GM23338 (cell line): ENCODE data around the gene ATP5PB. TPM values are rescaled to one million over a fixed set of nuclear protein-coding genes. Genes with fewer than 3 reads are reported as not detected.

Experiments
- ATAC-seq: fragments of 200-7000 bp; cut with Tn5 transposase; 3 replicates; pipeline ENCODE4 v1.9.1; 2020
- DNase-seq: peaks from one replicate; pipeline ENCODE4 v3.0.0-alpha.2; 2015; ENCODE audit warnings: low spot score
- H2AFZ ChIP-seq: fragments of 200-600 bp; sonication (generic); 2 replicates; pipeline ENCODE4 v1.8.0; 2016; ENCODE audit warnings: antibody characterized with exemption, mild to moderate bottlenecking, moderate library complexity
- H3F3A ChIP-seq: fragments of 200-600 bp; sonication (generic); replicated peaks from 2 replicates; pipeline ENCODE4 v1.8.0; 2017; ENCODE audit warnings: antibody characterized with exemption, mixed run types, low read depth
- H3K27ac ChIP-seq: fragments of 200-600 bp; sonication (generic); 2 replicates; pipeline ENCODE4 v1.6.1; 2016; ENCODE audit warnings: low read depth
- H3K27me3 ChIP-seq: fragments of 200-600 bp; sonication (generic); 2 replicates; pipeline ENCODE4 v1.8.0; 2016; ENCODE audit warnings: mild to moderate bottlenecking, mixed run types, moderate library complexity; ENCODE audit not compliant: insufficient read depth
- H3K36me3 ChIP-seq: fragments of 200-600 bp; sonication (generic); 2 replicates; pipeline ENCODE4 v1.8.0; 2016; ENCODE audit warnings: mild to moderate bottlenecking; ENCODE audit not compliant: insufficient read depth
- H3K4me1 ChIP-seq: fragments of 200-600 bp; sonication (generic); 2 replicates; pipeline ENCODE4 v1.8.0; 2016; ENCODE audit warnings: mild to moderate bottlenecking, moderate library complexity; ENCODE audit not compliant: insufficient read depth
- H3K4me2 ChIP-seq: fragments of 200-600 bp; sonication (generic); 2 replicates; pipeline ENCODE4 v1.7.1; 2017; ENCODE audit warnings: mixed run types
- H3K4me3 ChIP-seq: fragments of 200-600 bp; sonication (generic); 2 replicates; pipeline ENCODE4 v1.6.1; 2016; ENCODE audit warnings: mixed run types
- H3K79me2 ChIP-seq: fragments of 200-600 bp; sonication (generic); replicated peaks from 2 replicates; pipeline ENCODE4 v1.8.0; 2017; ENCODE audit warnings: mild to moderate bottlenecking; ENCODE audit not compliant: insufficient read depth
- H3K9me2 ChIP-seq: fragments of 200-600 bp; sonication (generic); 2 replicates; pipeline ENCODE4 v1.8.0; 2017; ENCODE audit not compliant: insufficient read depth
- H4K20me1 ChIP-seq: fragments of 200-600 bp; sonication (generic); replicated peaks from 2 replicates; pipeline ENCODE4 v1.8.0; 2017; ENCODE audit warnings: mild to moderate bottlenecking; ENCODE audit not compliant: insufficient read depth
- H3K27ac Mint-ChIP-seq: 2 replicates; pipeline ENCODE4 v1.8.0; 2020; ENCODE audit warnings: inconsistent platforms, mild to moderate bottlenecking, moderate library complexity, mixed read lengths
- H3K27me3 Mint-ChIP-seq: 3 replicates; pipeline ENCODE4 v1.8.0; 2022; ENCODE audit warnings: low read depth, mild to moderate bottlenecking, moderate library complexity, mixed read lengths, inconsistent platforms; ENCODE audit not compliant: insufficient read depth, poor library complexity
- H3K36me3 Mint-ChIP-seq: 3 replicates; pipeline ENCODE4 v1.8.0; 2021; ENCODE audit warnings: low read depth, mild to moderate bottlenecking, inconsistent platforms, moderate library complexity, mixed read lengths
- H3K4me1 Mint-ChIP-seq: 3 replicates; pipeline ENCODE4 v1.8.0; 2020; ENCODE audit warnings: mild to moderate bottlenecking, inconsistent platforms, mixed read lengths
- H3K4me3 Mint-ChIP-seq: 3 replicates; pipeline ENCODE4 v1.8.0; 2021; ENCODE audit warnings: moderate library complexity, mild to moderate bottlenecking, inconsistent platforms, mixed read lengths
- H3K9me3 Mint-ChIP-seq: 3 replicates; pipeline ENCODE4 v1.8.0; 2020; ENCODE audit warnings: moderate library complexity, mild to moderate bottlenecking, inconsistent platforms, mixed read lengths
- CTCF ChIP-seq, 2 experiments: fragments of 200-600 bp in 1 of 2; sonication (generic) in 1 of 2; conservative IDR thresholded peaks; 2 replicates each; pipeline versions ENCODE4 v1.5.1 to v1.6.1; 2016 to 2017; ENCODE audit warnings: antibody characterized with exemption in 2 of 2, low read depth in 2 of 2, mild to moderate bottlenecking in 2 of 2, moderate library complexity in 1 of 2
- EZH2 ChIP-seq: fragments of 200-600 bp; sonication (generic); IDR thresholded peaks from one replicate; pipeline ENCODE4 v1.8.0; 2017; ENCODE audit warnings: antibody characterized with exemption, mild to moderate bottlenecking, low read depth; ENCODE audit not compliant: unreplicated experiment
- EZH2phosphoT487 ChIP-seq: fragments of 200-600 bp; sonication (generic); IDR thresholded peaks from one replicate; pipeline ENCODE4 v1.8.1; 2018; ENCODE audit warnings: antibody characterized with exemption; ENCODE audit not compliant: unreplicated experiment
- JUNB ChIP-seq: IDR thresholded peaks from one replicate; pipeline ENCODE4 v1.6.1; 2016; ENCODE audit warnings: antibody characterized with exemption; ENCODE audit not compliant: unreplicated experiment
- ZNF114 ChIP-seq: fragments of 250-450 bp; sonication (Bioruptor Pico); IDR thresholded peaks from 2 replicates; pipeline ENCODE4 v1.5.0; 2020; ENCODE audit warnings: mild to moderate bottlenecking, moderate library complexity
- ZNF462 ChIP-seq: fragments of 250-450 bp; sonication (Bioruptor Pico); IDR thresholded peaks from 2 replicates; pipeline ENCODE4 v1.5.0; 2020; ENCODE audit warnings: mild to moderate bottlenecking, moderate library complexity
- polyA plus RNA-seq: library from polyadenylated mRNA; unstranded; fragments of >200 nt; fragmentation: Nextera tagmentation; extraction: Ambion mirVana; gene quantifications from 2 replicates; pipeline ENCODE4 v1.2.1, GENCODE V29; 2016
- total RNA-seq: library from RNA; depleted of rRNA; stranded (reverse); fragments of >200 nt; shearing (Covaris generic); gene quantifications from 2 replicates; pipeline ENCODE4 v1.2.3, GENCODE V29; 2014

Gene ATP5PB
- total and polyA plus RNA-seq, 2 experiments from 2014 or later, result 279 to 300 TPM

- TF ChIP-seq ZNF462 (CRISPR knock-in tag) (no peak), JUNB (no peak), CTCF (conservative IDR thresholded peaks at IDR 0.05; ENCODE audit: low read depth in 2 of 2) (no peak)
These were observed 37.9 kb downstream of the ATP5PB start (continued) for GRCh38 chr1:111487133-111487532.

GRCh38 chr1:111488669-111489068 lies 39.4 kb downstream of the ATP5PB start:
- Mint-ChIP-seq H3K4me3 (no peak overlapping the region), H3K4me1 (peaks cover 5% of the 10 kb centered on the region; the same call in 2 of the 3 replicates), H3K36me3 (no peaks in the 10 kb centered on the region), H3K27ac (no peak overlapping the region), H3K9me3 (no peaks in the 10 kb centered on the region; the same call in 2 of the 3 replicates), H3K27me3 (peaks cover 3% of the 10 kb centered on the region)
- Histone ChIP-seq H3K4me3 (no peak overlapping the region), H3K9me2 (peaks cover 5% of the 10 kb centered on the region; the same call in 1 of the 2 replicates), H3K79me2 (no peaks in the 10 kb centered on the region), H2AFZ (no peak overlapping the region), H4K20me1 (no peaks in the 10 kb centered on the region), H3K27me3 (no peaks in the 10 kb centered on the region), H3K27ac (no peak overlapping the region), H3K36me3 (no peaks in the 10 kb centered on the region), H3K4me1 (no peaks in the 10 kb centered on the region), H3F3A (no peaks in the 10 kb centered on the region), H3K4me2 (no peak overlapping the region)
- ATAC-seq (no peak), DNase-seq (no peak)
- no peak for TF ChIP-seq JUNB
- TF ChIP-seq CTCF (conservative IDR thresholded peaks at IDR 0.05; ENCODE audit: low read depth in 2 of 2), result no peak
- TF ChIP-seq EZH2, result no peak
- no peak for TF ChIP-seq ZNF114 (CRISPR knock-in tag)
- no peak for TF ChIP-seq EZH2phosphoT487
